GM12892 (cell line): Measurements from ENCODE around the gene RASSF4.

Experiments used
- POLR2A ChIP-seq: IDR thresholded peaks from 2 replicates; pipeline ENCODE4 v1.6.1; 2011; ENCODE audit warnings: low read depth, low read length, control low read depth
- POLR2AphosphoS5 ChIP-seq: IDR thresholded peaks from 2 replicates; pipeline ENCODE4 v1.6.1; 2011; ENCODE audit warnings: low read depth, low read length, control low read depth

DNA sequence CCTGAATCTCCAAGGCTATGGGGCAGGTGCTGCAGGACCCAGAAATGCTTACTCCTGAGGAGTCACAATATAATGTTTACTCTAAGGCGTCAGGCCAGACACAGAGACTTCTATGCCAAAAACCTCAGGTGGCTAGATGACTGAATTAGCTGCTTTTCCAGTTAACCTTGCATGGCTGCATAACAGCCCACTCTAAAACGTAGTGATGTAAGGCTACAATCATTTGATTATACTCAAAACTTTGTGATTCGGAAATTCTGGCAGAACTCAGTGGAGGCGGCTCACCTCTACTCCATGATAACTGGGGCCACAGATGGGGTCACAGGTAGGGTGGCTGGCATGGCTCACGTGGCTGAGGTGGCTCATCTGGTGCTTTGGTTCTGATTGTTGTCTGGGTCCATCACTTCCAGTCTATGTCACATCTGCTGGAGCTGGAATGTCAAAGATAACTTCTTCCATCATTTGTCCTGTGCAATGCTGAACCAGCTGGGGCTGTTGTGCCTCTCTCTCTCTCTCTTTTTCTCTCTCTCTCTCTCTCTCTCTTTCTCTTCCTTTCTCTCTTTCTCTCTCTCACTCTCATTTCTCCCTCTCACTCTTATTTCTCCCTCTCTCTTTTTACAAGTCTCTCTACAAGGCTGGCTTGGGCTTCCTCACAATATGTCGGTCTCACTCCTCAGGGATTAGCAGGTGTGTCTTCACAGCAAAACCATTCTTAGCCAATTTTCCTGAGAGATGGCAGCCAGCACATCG lies 36.6 kb upstream of the RASSF4 start:
- TF ChIP-seq POLR2A: no peak
- TF ChIP-seq POLR2AphosphoS5: no peak
